ENCODE measurements around the gene SLC6A17.

Gene SLC6A17

GRCh38 chr1:110135666-110136065 is 14.6 kb upstream of the SLC6A17 start:
- DNase-seq (ENCODE audit: low spot score), result no peak

DNA sequence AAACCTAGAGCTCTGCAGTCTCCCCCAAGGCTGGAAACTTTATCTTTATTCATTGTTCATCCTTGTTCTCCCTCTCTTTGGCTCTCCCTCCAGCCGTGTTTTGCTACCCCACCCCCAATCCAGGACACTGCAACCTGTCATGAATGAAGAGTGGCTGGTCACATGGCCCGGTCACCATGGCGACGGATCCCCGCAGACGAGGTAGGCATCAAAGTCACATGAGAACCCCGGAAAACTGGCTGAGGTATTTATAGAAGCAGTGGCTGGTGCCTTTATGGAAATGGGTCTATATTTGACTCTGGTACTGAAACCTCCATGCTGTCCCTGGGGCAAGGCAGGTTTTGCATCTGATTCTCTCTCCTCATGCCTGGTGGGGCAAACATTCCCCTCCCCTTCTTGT is 13.4 kb upstream of the SLC6A17 start:
- no peak for DNase-seq (ENCODE audit: low spot score)

- no peak for DNase-seq (ENCODE audit: low spot score)
Observed at GRCh38 chr1:110138956-110139355, 11.3 kb upstream of the SLC6A17 start.

- no peak for DNase-seq (ENCODE audit: low spot score)
Observed at GRCh38 chr1:110144366-110144765, 5.9 kb upstream of the SLC6A17 start.

GRCh38 chr1:110148961-110149360 is 1.3 kb upstream of the SLC6A17 start:
- DNase-seq (ENCODE audit: low spot score), result no peak

- no peak for DNase-seq (ENCODE audit: low spot score)
Observed at GRCh38 chr1:110151175-110151669, 928 bp downstream of the SLC6A17 start.

DNA sequence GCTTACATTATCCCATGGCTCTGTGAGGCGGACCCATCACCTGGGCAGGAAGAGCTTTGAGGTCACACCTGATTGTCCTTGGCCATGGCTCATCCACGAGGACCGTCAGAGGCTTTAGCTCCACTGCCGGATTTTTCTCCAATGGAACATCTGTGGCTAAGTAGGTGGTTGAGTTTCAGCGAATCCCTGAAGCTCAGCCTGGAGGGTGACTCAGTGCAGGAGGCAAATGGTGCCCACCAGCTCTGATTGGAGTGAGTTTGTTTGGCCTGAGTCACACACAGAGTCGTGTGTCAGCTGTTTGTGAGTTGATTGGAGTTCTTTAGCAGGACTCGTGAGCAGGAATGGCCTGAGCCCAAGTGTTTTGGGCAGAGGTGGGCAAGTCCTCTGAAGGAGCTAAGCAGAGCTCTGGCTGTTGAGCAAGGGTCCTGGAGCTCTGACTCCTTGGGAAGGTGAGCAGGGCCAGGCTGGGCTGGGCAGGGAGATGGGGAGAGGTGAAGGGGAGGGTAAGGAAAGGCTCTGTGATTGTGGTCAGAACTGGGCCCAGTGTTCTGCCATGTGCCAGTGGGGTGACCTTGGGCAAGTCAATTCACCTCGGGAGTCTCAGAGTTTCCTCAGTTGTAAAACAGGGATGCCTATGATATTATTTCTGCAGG is 2.0 kb downstream of the SLC6A17 start:
- DNase-seq (ENCODE audit: low spot score), result no peak

DNA sequence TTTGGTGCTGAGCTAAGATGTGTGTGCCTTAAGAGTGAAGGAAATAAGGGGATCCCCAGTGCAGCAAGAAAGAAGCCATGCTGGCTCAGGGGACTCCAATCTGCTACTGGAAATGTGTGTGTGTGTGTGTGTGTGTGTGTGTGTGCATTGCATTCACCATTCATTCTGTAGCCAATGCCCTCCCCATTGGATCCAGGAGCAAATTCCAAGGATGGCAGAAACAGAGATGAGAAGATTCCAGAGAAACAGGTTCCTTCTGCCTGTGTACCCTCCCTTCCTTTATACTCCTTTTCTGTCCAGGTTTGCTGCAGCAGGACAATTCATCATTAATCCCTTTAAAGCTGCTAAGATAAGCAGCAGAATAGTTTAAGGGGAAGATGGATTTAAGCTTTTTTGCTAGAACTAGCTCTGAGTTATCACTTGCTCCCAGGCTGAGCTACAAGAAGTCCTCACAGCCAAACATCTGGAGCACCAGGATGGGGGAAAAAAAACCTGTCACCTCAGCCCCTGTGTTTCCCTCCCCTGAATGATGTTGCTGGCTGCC is 3.2 kb downstream of the SLC6A17 start:
- DNase-seq (ENCODE audit: low spot score), result no peak

DNA sequence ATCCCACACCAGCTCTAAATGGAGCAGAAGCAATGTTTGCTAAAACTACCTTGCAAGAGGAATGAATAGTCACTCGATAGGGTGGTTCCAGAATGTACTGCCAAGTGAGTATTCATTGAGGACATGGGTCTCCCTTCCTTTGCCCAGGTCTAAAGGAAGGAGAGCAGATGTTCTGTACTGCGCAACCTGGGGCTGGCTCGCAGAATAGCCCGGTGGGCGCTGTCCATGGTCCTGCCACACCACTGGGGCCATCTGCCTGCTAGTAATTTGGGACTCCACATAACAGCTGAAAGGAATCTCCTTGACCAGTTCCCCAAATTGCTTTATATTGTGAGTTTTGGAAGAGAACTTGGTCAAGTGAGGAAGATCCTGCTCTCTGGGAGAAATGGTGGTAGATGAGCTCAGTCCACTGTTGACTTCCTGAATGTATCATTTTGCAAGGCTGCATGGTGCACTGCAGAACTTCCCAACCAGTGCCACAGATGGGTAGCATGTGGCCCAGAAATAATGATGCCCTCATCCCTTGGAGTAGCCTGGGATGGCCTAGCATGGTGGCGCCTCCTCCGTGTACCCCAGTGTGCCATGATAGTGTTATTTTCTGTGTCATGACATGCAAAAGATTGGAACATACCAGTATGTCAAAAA is 5.7 kb downstream of the SLC6A17 start:
- DNase-seq (ENCODE audit: low spot score), result peak; percentile 7

DNA sequence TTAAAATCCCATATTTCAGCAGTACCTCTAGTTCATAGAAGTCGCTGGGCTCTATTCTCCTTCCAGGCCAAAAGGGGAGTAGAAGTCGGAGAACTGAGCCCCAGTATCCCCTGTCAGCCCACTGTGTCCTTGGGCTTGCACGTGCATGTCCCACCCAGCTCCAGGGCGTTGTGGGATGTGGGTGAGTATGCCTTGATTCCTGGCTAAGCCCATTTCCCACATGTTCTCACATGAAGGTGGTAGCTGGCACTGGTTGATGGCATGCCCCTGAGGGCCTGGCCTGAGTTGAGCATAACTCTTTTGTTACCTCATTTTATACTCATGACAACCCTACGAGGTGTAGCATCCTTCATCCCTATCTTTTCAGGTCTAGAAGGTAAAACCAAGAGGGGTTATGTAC is 8.0 kb downstream of the SLC6A17 start:
- DNase-seq (ENCODE audit: low spot score), result no peak

DNA sequence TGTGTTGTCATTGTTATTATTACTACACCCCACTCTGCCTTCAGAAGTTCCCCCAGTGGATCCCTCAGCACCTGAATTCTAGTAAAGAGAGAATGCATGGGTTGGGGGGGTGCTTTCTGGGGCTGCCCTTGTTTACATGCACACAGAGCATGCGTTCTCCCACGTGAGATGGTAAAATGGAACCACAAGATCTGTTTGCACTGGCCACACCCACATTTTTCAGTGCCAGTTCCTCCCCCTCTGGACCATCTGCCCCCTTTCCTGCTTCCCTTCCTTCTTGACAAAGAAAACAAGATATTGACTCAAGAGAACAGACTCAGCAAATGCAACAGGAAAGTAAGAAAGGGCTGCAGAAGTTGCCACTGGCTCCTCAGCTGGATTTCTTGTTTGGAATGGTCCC is 8.9 kb downstream of the SLC6A17 start:
- no peak for DNase-seq (ENCODE audit: low spot score)

- no peak for DNase-seq (ENCODE audit: low spot score)
Observed at GRCh38 chr1:110160538-110161100, 10.3 kb downstream of the SLC6A17 start.

DNA sequence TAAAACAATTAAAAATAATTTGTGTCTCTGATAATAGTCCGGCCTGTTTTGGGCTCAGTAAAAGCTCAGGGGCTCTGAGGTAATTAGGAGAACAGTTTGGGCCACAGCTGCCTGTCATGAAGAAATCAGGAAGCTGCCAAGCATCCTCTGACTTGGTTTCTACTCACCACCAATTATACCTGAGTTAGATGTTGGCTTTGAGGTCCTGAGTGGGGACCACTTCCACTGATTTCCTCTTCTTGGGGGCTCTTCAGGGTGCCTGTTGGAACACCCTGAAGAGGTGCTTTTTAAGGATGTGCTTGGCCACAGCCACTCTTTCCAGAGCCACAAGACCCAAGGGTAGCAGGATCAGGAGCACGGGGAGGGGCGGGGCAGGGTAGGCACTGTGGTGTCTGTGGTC is 10.9 kb downstream of the SLC6A17 start:
- DNase-seq (ENCODE audit: low spot score), result no peak

- no peak for DNase-seq (ENCODE audit: low spot score)
Observed at GRCh38 chr1:110161849-110162248, 11.6 kb downstream of the SLC6A17 start.

DNA sequence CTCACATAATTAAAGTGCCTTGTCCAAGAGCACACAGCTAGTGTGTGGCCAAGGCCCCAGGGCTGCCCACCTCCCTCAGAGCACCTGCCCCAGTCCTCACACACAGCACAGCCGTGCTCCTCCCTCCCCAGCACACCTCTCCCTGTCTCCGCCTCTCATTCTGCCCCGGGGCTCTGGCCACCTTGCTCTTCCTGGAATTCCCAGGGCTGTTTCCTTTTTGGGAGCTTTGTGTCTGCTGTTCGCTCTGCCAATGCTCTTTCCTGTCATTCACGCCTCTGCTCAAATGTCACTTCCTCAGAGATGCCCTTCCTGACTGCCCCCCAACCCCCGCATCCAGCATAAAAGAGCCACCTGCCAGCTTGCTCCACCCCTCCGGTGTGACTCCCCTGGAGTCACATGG is 13.3 kb downstream of the SLC6A17 start:
- no peak for DNase-seq (ENCODE audit: low spot score)

DNA sequence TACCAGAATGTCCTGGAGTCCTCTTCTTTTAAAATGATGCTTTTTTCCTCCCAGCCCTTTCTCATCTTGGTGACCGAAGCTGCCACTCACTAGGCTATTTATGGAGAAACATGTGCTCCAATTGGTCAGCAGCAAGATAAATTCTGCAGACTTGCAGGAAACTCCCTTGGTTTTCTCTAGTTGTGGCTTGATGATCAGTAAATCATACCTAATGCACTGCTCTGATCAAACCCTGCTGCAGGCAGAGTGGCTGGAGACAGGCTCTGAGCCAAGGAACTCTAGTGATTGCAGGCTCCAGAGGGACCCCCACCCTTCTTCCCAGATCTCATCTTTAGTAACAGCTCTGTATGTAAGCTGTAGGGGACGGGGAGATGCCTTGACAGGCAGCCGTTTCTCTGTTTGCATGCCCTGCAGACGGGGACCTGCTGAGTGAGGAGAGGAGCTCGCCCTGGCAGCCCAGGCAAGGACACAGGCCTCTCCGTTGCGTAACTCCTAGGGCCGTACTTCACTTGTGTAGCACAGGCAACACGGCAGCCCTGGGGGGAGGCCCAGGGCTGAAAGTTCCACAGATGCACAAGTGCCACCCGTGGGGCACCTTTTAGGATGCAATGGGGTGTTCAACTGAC is 14.5 kb downstream of the SLC6A17 start:
- no peak for DNase-seq (ENCODE audit: low spot score)

GRCh38 chr1:110165761-110166231 is 15.5 kb downstream of the SLC6A17 start:
- DNase-seq (ENCODE audit: low spot score), result no peak

- DNase-seq (ENCODE audit: low spot score), result no peak
Observed at GRCh38 chr1:110166861-110167260, 16.6 kb downstream of the SLC6A17 start.

DNA sequence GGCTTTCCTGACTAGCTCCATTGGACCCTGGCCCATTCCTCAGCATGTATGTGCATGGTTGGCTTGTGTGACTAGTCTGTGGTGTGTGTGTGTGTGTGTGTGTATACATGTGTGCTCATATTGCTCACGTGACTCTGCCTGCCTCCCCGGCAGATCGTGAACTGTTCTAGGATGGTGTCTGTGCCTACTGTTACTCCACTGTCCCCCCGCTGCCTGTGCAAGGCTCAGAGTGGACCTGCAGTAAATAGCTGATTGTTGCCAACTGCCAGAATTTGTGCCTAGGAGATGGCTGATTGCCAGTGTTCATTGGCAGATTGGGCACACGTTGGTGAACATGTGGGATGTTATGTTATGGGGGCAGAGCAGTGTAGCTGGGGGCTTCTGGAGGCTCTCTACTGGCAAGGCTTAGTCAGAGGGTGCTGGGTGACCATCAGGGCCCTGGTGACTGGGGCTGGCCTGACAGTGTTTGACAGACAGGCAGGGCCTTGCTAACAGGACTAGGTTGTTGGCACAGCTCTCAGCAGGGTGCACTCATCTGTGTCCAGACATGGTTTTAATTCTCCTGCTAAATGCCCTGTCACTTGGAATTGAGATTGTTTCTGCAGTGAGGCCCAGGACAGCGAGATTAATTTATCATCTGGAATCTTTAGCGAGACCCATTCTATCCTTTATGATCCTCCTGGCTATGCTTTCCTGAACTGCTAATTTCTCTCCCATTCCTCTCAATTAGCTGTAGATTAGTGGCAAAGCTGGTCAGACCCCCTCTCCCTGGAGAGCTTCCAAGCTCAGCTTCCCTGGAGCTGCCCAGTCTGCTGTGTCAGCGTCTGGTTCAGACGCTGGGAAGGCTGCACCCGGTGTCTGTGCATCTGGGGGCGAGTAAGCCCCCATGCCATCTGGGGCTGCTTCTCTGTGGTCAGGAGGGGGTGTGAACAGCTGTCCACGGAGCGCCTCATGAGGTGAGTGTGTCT is 20.8 kb downstream of the SLC6A17 start:
- no peak for DNase-seq (ENCODE audit: low spot score)

DNA sequence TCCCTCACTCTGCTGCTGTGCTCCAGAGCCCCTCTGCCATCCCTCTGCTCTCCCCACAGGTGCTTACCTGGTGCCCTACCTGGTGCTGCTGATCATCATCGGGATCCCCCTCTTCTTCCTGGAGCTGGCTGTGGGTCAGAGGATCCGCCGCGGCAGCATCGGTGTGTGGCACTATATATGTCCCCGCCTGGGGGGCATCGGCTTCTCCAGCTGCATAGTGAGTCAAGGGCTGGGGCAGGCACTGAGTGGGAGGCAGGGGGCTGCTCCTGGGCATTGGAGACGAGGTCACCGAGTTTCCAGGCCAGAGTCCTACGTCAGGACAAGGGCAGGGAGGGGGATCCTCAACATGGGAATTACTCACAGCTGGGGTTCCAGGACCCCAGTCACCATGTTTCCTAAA is 21.7 kb downstream of the SLC6A17 start:
- DNase-seq (ENCODE audit: low spot score), result no peak

DNA sequence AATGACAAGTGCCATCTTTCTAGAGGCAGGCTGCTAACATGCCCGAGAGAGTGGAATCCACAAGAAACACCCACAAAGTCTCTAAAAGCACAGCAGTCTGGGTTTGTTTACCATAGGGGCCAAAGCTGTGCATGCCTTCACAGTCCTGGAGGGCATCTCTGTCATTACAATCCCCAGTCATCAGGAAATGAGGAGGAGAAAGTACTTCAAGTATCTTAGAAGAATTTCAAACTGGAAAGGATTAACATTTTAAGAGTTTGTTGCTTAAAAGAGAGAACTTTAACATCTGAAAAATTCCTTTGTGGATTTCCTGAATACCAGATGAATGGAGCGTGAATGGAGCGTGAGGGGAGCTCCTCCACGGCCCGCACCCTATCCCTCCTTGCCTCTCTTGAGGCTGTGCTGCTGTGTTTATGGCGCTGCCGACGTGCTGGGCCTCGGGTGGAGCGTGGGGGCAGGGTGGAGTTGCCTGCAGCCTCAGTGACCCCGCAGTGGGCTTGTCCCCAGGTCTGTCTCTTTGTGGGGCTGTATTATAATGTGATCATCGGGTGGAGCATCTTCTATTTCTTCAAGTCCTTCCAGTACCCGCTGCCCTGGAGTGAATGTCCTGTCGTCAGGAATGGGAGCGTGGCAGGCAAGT is 23.3 kb downstream of the SLC6A17 start:
- DNase-seq (ENCODE audit: low spot score), result no peak

Data from hematopoietic multipotent progenitor cell treated with erythropoietin and hydrocortisone succinate and interleukin-3 and kit ligand, for 15 days (in vitro differentiated cells).